Stimulated activated CD8-positive, alpha-beta memory T cell treated with anti-CD3 and anti-CD28 coated beads, Interleukin-12 subunit alpha, Interleukin-12 subunit beta, amount 100 ng/mL, for 4 hours (primary cell): ENCODE measurements around the gene LUZP2.
"Not testable (repeated sequence)": the region's sequence is repeated elsewhere in the genome, so short reads cannot be mapped to it uniquely, and the experiment has no call there.

ENCODE experiments used
- DNase-seq: peaks from one replicate; pipeline ENCODE4 v3.0.0-alpha.2; 2020; ENCODE audit warnings: low read depth

Gene LUZP2

DNA sequence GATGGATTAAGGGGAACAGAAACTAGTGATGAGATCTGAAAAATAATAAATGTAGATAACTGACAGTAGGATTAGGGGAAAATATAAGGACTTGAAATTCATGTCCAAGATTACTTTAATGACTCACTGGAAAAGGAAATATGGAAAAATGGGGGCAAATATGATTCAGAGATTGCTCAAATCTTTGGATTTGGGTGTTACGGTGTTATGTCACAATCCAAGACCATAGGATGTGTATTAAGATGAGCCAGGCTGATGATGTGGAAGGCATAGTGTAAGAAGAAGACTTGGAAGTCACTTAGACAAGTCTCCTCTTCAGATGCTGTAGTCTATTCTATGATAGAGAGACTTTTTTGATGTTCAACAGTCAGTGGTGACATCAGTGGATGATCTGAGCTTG, 323.7 kb downstream of the LUZP2 start:
- DNase-seq = no peak

DNA sequence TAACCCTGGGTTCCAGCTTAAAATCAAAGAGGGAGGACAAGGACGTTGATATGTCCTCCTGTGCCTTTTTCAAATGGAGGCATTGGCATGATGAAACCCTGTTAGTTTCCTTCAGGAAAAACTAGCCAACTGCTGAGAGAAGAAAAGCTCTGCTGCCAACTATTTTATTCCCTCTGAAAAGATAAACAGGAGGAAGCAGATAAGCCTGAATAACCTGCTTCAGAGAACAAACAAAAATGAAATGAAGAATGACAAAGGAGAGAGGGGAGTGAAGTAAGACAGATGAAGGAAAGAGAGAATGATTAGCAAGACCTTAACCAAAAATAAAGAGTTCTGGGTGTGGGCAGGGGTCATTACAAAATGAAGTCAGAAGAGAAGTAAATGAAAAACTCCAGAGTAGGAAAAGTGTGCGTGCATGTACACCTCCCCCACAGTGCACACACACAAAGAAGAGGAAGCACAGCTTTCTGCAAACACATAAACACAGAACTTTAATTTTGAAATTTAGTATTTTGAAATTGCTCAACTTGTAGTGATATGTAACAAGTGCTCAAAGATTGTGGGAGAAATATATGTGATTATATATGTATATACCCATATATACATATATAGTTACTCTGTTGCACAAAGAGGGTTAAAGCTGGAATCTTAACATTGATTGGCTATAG, 332.2 kb downstream of the LUZP2 start:
- DNase-seq = no peak

DNA sequence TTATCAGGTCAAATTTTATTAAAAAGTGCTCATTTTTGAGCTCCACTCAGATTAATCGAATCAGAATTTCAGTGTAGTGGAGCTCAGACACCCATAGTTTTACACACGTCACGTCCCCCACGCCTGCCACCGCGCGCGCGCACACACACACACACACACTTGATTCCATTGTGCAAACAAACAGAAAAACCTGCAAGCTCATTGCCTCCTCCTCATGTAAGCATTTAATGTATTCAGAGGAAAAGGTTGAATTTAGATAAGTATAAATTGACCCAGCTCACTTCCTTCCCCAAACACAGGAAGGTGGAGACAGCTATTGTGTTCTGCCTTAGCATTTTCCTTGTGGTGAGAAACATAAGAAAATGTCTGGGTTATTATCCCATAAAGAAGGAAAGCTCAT, 336.7 kb downstream of the LUZP2 start:
- DNase-seq = no peak

DNA sequence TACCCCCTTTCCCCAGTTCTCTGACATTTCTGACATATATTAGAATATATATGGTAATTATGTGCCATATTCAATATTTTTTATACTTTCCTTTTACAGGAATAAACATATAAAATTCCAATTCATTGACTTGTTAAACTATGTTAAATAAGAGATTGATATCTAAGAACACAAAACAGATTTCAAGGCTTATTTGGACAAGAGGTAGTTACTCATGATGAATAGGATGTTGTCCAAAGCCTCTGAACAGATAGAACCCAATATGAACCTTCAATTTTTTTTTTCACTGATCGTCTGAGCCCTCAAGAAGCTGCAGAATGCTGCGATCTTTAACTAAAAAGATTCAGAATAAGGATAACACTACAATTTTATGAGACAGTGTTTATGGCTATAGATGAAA, 340.3 kb downstream of the LUZP2 start:
- DNase-seq = no peak

DNA sequence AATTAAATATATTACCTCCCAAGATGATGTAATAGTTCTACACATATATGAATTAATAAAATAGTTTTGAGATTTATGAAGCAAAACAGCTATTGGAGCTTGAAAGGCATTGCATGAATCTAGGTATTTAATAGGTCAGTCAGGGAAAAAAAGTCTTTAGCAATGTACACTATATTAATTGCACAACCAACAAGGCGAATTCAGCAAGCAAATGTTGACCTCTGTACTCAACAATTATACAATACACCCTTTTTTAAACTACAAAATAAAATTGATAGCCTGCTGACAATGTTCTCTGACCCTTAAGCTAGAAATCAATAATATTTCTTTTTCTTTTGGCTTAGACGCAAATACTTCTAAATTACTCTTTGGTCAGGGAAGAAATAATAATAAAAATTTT, 345.5 kb downstream of the LUZP2 start:
- DNase-seq = no peak

DNA sequence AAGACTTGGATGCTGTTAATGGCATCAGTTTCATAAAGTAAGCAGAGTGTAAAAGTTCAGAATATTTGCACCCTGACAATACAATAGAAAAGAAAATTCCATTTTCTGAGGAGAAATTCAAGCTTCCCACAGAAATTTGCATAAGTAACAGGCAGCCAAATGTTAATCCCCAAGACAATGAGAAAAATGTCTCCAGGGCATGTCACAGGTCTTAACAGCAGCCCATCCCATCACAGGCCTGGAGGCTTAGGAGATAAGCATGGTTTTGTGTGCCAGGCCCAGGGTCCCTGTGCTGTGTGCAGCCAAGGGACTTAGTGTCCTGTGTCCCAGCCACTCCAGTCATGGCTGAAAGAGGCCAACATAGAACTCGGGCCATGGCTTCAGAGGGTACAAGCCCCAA, 347.6 kb downstream of the LUZP2 start:
- no peak for DNase-seq

DNA sequence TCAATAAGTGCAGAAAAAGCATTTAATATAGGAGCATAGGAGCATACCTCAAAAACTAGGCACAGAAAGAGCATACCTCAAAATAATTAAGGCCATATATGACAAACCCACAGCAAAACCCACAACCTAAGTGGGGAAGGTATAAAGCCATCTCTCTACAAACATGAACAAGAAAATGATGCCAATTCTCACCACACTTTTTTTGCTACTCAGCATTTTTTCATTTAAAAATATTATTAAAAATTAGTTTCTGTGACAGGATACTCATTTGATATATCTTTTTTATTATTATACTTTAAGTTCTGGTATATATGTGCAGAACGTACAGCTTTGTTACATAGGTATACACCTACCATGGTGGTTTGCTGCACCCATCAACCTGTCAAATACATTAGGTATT, 352.0 kb downstream of the LUZP2 start:
- DNase-seq = no peak

DNA sequence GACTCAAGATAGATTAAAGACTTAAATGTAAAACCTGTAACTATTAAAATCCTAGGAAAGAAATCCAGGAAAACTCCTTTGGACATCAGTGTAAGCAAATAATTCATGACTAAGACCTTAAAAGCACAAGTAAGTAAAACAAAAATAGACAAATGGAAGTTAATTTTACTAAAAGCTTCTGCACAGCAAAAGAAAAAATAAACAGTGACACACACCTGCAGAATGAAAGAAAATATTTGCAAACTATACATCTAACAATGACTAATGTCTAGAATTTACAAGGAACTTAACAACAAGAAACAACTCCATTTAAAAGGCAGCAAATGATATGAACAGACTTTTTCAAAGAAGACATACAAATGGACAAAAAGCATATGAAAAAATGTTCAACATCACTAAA, 359.1 kb downstream of the LUZP2 start:
- DNase-seq = no peak

DNA sequence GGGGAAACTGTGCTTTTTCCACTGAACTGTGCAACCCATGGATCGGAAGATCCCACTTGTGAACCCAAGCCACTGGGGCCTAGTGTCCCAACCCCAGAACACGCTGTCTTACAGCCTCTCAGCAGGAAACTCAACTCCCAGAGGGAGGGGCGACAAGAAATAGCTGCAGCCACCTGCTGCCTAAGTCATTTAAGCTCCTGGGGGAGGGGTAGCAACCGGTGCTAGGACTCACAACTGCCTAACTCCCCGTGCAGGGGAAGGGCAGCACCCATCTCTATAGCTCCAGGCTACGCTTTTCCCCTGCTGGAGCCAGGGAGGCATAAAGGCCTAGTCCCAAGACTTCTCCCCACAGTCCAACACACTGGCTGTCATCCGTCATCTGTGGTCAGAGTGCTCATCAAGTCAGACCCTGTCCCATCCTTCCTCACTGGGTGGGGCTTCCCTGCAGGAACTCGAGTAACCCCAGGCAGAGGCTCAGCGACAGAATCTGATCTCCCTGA, 363.0 kb downstream of the LUZP2 start:
- DNase-seq = no peak

DNA sequence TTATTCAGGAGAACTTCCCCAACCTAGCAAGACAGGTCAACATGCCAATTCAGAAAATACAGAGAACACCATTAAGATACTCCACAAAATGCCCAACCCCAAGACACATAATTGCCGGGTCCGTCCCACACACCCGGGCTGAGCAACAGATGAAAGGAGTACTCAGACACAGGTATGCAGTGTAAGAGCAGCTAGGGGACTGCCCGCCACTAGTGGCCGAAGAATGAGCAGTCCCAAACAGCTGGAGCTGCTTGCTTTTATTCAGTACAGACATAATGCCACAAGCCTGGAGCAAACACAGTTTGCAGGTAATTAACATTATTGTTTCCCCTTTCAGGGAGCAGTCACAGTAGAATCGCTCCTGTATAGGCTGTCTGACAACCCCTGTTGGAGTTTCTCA, 364.6 kb downstream of the LUZP2 start:
- DNase-seq = no peak

DNA sequence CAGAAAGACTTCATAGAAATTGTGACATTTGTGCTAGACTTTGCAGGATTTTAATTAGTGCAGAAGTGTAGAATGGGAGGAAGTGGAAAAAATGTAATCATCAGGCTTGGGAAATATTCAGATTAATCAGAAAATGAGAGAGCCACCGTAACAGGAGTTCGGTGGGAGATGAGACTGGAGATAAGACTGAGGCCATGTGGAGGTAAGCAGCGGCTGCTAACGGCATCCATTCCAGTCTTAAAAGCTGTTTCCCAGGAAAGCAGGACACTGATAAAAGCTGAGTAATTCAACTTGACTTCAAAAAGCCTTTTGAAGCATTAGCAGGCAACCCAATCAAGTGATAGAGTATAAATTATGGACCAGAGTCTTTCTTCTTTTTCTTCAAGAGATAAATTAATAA, 369.9 kb downstream of the LUZP2 start:
- DNase-seq = no peak

DNA sequence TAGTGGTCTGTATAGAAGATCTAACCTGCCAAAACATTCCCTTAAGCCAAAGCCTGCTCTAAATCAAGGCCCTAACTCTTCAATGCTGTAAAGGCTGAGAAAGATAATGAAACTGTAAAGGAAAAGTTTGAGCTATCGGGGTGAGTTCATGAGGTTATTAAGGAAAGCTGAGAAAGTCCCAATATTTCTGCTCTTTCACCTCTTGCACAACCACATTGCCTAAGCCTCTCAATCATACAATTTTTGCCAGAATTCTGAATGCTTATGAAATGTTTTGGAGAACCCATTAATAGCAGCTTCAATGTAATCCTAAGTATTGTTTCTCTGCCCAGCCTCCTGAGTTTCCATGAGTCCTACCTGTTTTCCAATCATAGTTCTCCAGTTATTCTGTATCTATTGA, 373.2 kb downstream of the LUZP2 start:
- DNase-seq = no peak

DNA sequence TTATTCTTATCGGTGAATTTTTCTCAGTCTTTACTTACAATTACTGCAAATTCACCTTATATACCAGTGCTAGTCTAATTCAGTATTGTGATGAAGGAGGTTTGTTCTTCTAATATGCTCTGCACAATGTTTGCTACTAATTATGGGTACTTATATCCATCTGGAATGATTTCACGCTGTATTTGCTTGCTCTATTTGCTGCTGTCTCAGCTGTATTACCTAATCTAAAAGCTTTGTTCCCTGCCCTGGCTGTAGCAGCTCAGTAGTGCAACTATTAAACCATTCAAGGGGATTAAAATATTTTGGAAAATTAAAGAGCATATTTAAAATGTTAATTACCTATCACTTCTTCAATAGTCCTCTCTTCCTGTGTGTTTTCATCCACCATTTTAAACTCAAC, 375.3 kb downstream of the LUZP2 start:
- no peak for DNase-seq

DNA sequence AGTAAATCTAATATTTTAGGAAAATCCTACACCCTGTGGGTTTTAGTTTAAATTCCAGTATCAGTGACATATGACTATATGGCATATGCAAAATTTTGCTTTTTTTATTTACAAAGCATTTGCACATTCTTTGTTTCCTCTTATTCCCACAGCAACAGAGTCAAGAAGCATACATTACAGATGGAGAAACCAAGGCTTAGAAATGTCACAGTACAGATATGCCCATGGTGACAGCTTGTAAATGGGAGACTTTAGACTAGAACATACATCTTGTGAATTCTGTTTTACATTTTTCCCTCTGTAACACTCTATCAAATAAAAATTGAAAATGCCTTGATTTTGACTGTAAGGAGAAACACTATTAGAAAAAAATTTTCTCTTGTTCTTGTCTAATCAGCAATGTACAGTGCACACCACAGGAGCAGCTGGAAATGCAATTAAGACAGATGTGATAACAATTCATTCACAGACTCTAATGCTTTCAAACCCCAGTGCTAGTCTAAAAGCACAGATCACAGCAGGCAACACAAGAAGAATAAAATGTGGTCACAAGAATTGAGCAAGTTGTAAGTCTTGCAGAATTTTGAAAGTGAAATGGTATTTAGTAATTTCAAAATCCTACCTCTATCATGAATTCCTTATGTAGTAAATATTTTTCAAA, 375.9 kb downstream of the LUZP2 start:
- DNase-seq = no peak

DNA sequence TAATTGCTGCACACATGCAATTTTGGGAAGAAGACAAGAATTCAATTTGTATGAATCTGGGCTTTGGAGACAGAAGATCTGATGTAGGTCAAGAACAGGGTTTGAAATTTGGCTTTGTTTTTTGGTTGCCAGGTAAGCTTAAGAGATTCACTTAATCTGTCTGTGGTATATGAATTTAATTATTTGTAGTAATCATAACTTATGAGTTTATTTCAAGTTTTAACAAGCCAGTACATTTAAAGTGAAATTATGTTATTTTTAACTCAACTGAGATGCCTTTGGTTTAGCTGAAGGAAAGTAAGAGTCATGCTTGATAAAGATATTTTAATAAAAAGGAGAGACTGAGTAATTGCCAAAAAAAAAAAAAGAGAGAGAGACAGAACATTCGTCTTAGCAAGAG, 384.1 kb downstream of the LUZP2 start:
- DNase-seq = no peak

DNA sequence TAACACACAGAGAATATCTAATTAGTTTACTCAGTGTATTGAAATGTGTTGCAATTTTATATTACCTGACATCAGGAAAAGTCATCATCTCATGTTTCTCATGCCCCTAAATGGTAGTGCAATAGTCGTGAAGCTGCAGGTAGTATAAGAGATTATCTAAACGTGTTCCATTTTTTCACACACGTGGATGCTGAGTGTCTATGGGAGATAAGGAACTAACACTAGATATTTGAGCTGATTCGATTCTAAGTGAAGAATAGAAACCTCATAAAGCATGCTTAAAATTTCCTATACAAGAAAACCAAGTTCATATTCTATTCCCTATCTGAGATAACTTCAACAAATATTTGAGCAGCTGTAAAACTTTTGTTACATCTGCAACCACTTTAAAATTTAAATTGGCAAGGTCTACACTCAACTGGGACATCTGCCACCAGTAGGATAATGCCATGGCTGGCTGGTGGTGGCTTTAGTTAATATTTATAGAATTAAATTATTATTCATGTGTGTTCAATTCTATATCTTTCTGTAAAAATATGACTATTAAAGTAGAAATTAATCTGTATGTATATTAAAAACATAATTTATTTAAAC, 388.8 kb downstream of the LUZP2 start:
- no peak for DNase-seq

DNA sequence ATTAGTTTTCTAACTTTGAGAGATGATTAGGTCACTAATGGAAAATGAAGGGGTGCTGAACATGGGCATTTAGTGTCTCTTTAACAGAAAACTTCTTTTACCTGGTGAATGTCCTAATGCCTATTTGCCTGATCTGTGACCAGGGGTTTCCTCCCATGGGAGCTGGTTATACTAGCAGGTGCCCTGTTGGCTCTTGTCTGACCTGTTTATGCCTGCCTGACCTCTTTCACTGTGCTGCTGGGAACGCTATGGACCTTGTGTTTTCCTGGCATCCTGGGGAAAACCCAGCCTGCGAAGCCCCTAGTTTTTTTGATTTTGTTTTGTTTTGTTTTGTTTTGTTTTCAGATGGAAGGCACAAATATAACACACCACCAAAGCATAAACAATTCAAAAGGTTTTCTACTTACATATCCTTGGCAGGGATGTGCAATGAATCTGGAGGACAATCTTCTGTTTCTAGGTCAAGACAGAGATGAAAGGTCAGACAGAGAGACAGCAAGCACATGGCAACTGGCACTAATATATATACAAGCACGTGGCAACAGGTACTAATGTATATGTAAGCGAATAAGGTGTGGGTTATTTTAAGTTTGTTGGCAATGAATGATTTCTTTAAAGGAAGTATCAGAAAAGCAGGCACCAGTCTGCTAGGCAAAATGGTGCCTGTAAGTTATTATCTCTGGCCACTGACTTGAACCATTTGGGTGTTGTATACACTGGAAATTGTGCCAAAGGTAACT, 390.2 kb downstream of the LUZP2 start:
- no peak for DNase-seq

DNA sequence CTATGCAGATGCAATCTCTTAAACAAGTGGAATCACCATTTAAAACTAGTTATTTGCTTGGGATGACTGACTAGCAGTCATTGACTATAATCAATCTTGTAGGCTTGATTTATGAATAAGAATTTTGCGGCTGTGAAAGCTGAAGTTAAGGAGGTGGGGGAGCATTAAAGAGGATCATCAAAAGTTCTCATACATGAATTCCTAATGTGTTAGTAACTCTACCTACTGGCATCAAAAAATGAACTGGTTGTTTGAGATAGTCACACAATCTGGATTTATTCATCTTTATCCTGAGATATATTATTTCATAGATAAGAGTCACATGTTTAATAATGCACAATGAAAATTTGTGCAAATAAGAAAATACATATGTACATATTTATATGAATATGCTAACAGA, 393.6 kb downstream of the LUZP2 start:
- DNase-seq = no peak

DNA sequence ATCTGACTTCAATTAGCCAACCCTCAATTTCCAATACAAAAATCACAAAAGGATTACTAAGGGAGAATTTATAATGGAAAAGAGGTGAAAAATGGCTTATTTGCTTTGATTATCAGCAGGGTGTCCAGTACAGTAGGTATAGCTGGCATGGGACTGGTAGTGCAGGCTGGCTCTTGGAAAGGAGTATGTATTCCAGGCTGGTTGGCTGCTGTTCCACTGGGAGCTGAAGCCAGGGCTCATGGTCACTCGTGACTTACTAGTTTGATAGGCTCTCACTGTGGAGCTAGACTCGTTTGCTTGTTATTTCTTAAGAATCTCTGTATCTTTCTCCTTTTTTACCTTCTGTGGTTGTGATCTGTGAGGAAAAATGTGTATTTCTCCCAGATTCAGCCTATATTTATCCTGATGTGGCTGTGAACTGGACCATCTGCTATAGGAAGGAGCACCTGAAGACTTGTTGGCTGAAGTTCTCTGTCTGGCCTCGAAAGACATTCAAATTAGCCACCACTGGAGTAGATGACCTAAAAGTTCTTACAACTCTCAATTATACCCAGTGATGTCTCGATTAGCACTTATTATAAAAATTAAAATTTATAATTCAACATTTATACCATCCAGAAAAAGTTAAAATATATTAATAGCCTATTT, 395.1 kb downstream of the LUZP2 start:
- DNase-seq = not testable (repeated sequence)

DNA sequence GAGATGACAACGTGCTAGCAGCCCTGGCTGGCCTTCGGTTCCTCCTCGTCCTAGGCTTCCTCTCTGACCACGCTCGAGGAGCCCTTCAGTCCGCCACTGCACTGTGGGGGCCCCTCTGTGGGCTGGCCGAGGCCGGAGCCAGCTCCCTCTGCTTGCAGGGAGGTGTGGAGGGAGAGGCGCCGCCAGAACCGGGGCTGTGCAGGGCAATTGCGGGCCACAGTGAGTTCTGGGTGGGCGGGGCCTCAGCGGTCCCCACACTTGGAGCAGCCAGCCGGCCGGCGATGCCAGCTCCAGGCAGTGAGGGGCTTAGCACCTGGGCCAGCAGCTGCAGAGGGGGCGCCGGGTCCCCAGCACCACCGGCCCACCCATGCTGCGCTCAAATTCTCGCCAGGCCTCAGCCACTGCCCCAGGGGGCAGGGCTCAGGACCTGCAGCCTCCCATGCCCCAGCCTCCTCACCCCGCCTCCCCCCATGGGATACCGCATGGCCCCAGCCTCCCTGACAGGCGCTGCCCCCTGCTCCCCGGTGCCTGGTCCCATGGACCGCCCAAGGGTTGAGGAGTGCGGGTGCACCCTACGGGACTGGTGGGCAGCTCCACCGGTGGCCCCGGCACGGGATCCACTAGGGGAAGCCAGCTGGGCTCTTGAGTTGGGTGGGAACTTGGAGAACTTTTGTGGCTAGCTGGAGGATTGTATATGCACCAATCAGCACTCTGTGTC, 399.4 kb downstream of the LUZP2 start:
- no peak for DNase-seq

DNA sequence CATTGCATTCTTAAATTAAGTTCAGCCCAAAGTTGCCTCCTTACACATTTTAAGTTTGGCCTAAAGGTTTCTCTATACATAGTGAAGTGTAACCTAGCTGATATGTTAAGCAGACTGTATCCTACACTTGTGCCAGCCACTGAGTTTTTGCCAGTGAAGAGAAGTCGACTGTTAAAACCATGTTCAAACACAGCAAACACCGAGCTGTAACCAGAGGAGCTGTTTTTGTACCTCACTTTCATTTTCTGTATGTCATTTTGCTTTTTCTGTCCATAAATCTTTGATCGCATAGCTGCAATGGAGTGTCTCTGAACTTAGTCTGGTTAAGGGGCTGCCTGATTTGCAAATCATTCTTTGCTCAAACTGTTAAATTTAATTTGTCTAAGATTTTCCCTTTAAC, 403.7 kb downstream of the LUZP2 start:
- no peak for DNase-seq
